Spleen (tissue), 7 donors: ENCODE results near the gene KATNAL1.

ENCODE experiments used
- CTCF ChIP-seq, 11 experiments: fragments of 200-600 bp in 7 of 11; fragments of 450-650 bp in 4 of 11; sonication (generic) in 4 of 11; IDR thresholded peaks in 8 of 11; conservative IDR thresholded peaks in 3 of 11; 1 replicate in 7 of 11; 2 replicates in 4 of 11; pipeline versions ENCODE4 v1.4.0 to v1.8.0; 2016 to 2021; ENCODE audit warnings: antibody characterized with exemption in 11 of 11, inconsistent platforms in 4 of 11, mild to moderate bottlenecking in 1 of 11
- POLR2A ChIP-seq, 3 donors: fragments of 450-650 bp; IDR thresholded peaks; one replicate each; pipeline ENCODE4 v1.5.1; 2017; ENCODE audit warnings: antibody characterized with exemption in 3 of 3, mild to moderate bottlenecking in 1 of 3
- POLR2AphosphoS5 ChIP-seq, 3 donors: sonication (generic); formaldehyde crosslinking; IDR thresholded peaks; one replicate each; pipeline ENCODE4 v1.5.1; 2017; ENCODE audit warnings: antibody characterized with exemption in 3 of 3
- donor health status: DM: no; HTN: no; CAD: no; lungs with moderate emphysema.
- donor health status: DM: no; HTN: no; CAD: no.
- donor health status: DM: no; HTN: no; CAD: no.

GRCh38 chr13:30153545-30154426 is 153.6 kb downstream of the KATNAL1 start:
- no peak for TF ChIP-seq CTCF (IDR thresholded peaks at IDR 0.05 in 8 of 11, conservative IDR thresholded peaks at IDR 0.05 in 3 of 11)
- TF ChIP-seq POLR2A (IDR thresholded peaks at IDR 0.05): no peak
- TF ChIP-seq POLR2AphosphoS5 (IDR thresholded peaks at IDR 0.05): peak in 2 of 3 donors; percentile 37 to 53
